GM23338 (cell line): ENCODE measurements around the gene UNC93A. TPM values are rescaled to one million over a fixed set of nuclear protein-coding genes. Genes with fewer than 3 reads are reported as not detected.

Experiments used
- ATAC-seq: fragments of 200-7000 bp; cut with Tn5 transposase; 3 replicates; pipeline ENCODE4 v1.9.1; 2020
- DNase-seq: peaks from one replicate; pipeline ENCODE4 v3.0.0-alpha.2; 2015; ENCODE audit warnings: low spot score
- H2AFZ ChIP-seq: fragments of 200-600 bp; sonication (generic); 2 replicates; pipeline ENCODE4 v1.8.0; 2016; ENCODE audit warnings: antibody characterized with exemption, mild to moderate bottlenecking, moderate library complexity
- H3F3A ChIP-seq: fragments of 200-600 bp; sonication (generic); replicated peaks from 2 replicates; pipeline ENCODE4 v1.8.0; 2017; ENCODE audit warnings: antibody characterized with exemption, mixed run types, low read depth
- H3K27ac ChIP-seq: fragments of 200-600 bp; sonication (generic); 2 replicates; pipeline ENCODE4 v1.6.1; 2016; ENCODE audit warnings: low read depth
- H3K27me3 ChIP-seq: fragments of 200-600 bp; sonication (generic); 2 replicates; pipeline ENCODE4 v1.8.0; 2016; ENCODE audit warnings: mild to moderate bottlenecking, mixed run types, moderate library complexity; ENCODE audit not compliant: insufficient read depth
- H3K36me3 ChIP-seq: fragments of 200-600 bp; sonication (generic); 2 replicates; pipeline ENCODE4 v1.8.0; 2016; ENCODE audit warnings: mild to moderate bottlenecking; ENCODE audit not compliant: insufficient read depth
- H3K4me1 ChIP-seq: fragments of 200-600 bp; sonication (generic); 2 replicates; pipeline ENCODE4 v1.8.0; 2016; ENCODE audit warnings: mild to moderate bottlenecking, moderate library complexity; ENCODE audit not compliant: insufficient read depth
- H3K4me2 ChIP-seq: fragments of 200-600 bp; sonication (generic); 2 replicates; pipeline ENCODE4 v1.7.1; 2017; ENCODE audit warnings: mixed run types
- H3K4me3 ChIP-seq: fragments of 200-600 bp; sonication (generic); 2 replicates; pipeline ENCODE4 v1.6.1; 2016; ENCODE audit warnings: mixed run types
- H3K79me2 ChIP-seq: fragments of 200-600 bp; sonication (generic); replicated peaks from 2 replicates; pipeline ENCODE4 v1.8.0; 2017; ENCODE audit warnings: mild to moderate bottlenecking; ENCODE audit not compliant: insufficient read depth
- H3K9me2 ChIP-seq: fragments of 200-600 bp; sonication (generic); 2 replicates; pipeline ENCODE4 v1.8.0; 2017; ENCODE audit not compliant: insufficient read depth
- H4K20me1 ChIP-seq: fragments of 200-600 bp; sonication (generic); replicated peaks from 2 replicates; pipeline ENCODE4 v1.8.0; 2017; ENCODE audit warnings: mild to moderate bottlenecking; ENCODE audit not compliant: insufficient read depth
- H3K27ac Mint-ChIP-seq: 2 replicates; pipeline ENCODE4 v1.8.0; 2020; ENCODE audit warnings: inconsistent platforms, mild to moderate bottlenecking, moderate library complexity, mixed read lengths
- H3K27me3 Mint-ChIP-seq: 3 replicates; pipeline ENCODE4 v1.8.0; 2022; ENCODE audit warnings: low read depth, mild to moderate bottlenecking, moderate library complexity, mixed read lengths, inconsistent platforms; ENCODE audit not compliant: insufficient read depth, poor library complexity
- H3K36me3 Mint-ChIP-seq: 3 replicates; pipeline ENCODE4 v1.8.0; 2021; ENCODE audit warnings: low read depth, mild to moderate bottlenecking, inconsistent platforms, moderate library complexity, mixed read lengths
- H3K4me1 Mint-ChIP-seq: 3 replicates; pipeline ENCODE4 v1.8.0; 2020; ENCODE audit warnings: mild to moderate bottlenecking, inconsistent platforms, mixed read lengths
- H3K4me3 Mint-ChIP-seq: 3 replicates; pipeline ENCODE4 v1.8.0; 2021; ENCODE audit warnings: moderate library complexity, mild to moderate bottlenecking, inconsistent platforms, mixed read lengths
- H3K9me3 Mint-ChIP-seq: 3 replicates; pipeline ENCODE4 v1.8.0; 2020; ENCODE audit warnings: moderate library complexity, mild to moderate bottlenecking, inconsistent platforms, mixed read lengths
- CREB1 ChIP-seq: fragments of 250-450 bp; sonication (Bioruptor Pico); IDR thresholded peaks from 2 replicates; pipeline ENCODE4 v1.5.0; 2020; ENCODE audit warnings: low read depth, mild to moderate bottlenecking, moderate library complexity
- EZH2 ChIP-seq: fragments of 200-600 bp; sonication (generic); IDR thresholded peaks from one replicate; pipeline ENCODE4 v1.8.0; 2017; ENCODE audit warnings: antibody characterized with exemption, mild to moderate bottlenecking, low read depth; ENCODE audit not compliant: unreplicated experiment
- EZH2phosphoT487 ChIP-seq: fragments of 200-600 bp; sonication (generic); IDR thresholded peaks from one replicate; pipeline ENCODE4 v1.8.1; 2018; ENCODE audit warnings: antibody characterized with exemption; ENCODE audit not compliant: unreplicated experiment
- JUNB ChIP-seq: IDR thresholded peaks from one replicate; pipeline ENCODE4 v1.6.1; 2016; ENCODE audit warnings: antibody characterized with exemption; ENCODE audit not compliant: unreplicated experiment
- NANOG ChIP-seq: IDR thresholded peaks from 2 replicates; pipeline ENCODE4 v1.6.1; 2016; ENCODE audit warnings: antibody characterized with exemption, borderline replicate concordance
- POLR2AphosphoS5 ChIP-seq: IDR thresholded peaks from 2 replicates; pipeline ENCODE4 v1.6.1; 2016; ENCODE audit warnings: antibody characterized with exemption, low read depth
- STAT1 ChIP-seq: IDR thresholded peaks from one replicate; pipeline ENCODE4 v1.6.1; 2016; ENCODE audit warnings: antibody characterized with exemption; ENCODE audit not compliant: unreplicated experiment
- ZNF114 ChIP-seq: fragments of 250-450 bp; sonication (Bioruptor Pico); IDR thresholded peaks from 2 replicates; pipeline ENCODE4 v1.5.0; 2020; ENCODE audit warnings: mild to moderate bottlenecking, moderate library complexity
- ZNF331 ChIP-seq: fragments of 250-450 bp; sonication (Bioruptor Pico); IDR thresholded peaks from 2 replicates; pipeline ENCODE4 v1.5.0; 2020; ENCODE audit warnings: low read depth, mild to moderate bottlenecking, moderate library complexity
- polyA plus RNA-seq: library from polyadenylated mRNA; unstranded; fragments of >200 nt; fragmentation: Nextera tagmentation; extraction: Ambion mirVana; gene quantifications from 2 replicates; pipeline ENCODE4 v1.2.1, GENCODE V29; 2016
- total RNA-seq: library from RNA; depleted of rRNA; stranded (reverse); fragments of >200 nt; shearing (Covaris generic); gene quantifications from 2 replicates; pipeline ENCODE4 v1.2.3, GENCODE V29; 2014
- TF ChIP-seq, protein P1 (sequence below), 2 experiments: fragments of 200-600 bp in 1 of 2; sonication (generic) in 1 of 2; conservative IDR thresholded peaks; 2 replicates each; pipeline versions ENCODE4 v1.5.1 to v1.6.1; 2016 to 2017; ENCODE audit warnings: antibody characterized with exemption in 2 of 2, low read depth in 2 of 2, mild to moderate bottlenecking in 2 of 2, moderate library complexity in 1 of 2
- TF ChIP-seq, protein P2 (sequence below): IDR thresholded peaks from 2 replicates; pipeline ENCODE4 v1.6.1; 2016; ENCODE audit warnings: antibody characterized with exemption
- TF ChIP-seq, protein P3 (sequence below): fragments of 250-450 bp; sonication (Bioruptor Pico); IDR thresholded peaks from 2 replicates; pipeline ENCODE4 v1.5.0; 2020; ENCODE audit warnings: mild to moderate bottlenecking, moderate library complexity
- TF ChIP-seq, protein P4 (sequence below): IDR thresholded peaks from one replicate; pipeline ENCODE4 v1.6.1; 2018; ENCODE audit warnings: antibody characterized with exemption; ENCODE audit not compliant: unreplicated experiment

Gene UNC93A
- total and polyA plus RNA-seq, 2 experiments from 2014 or later = 0.18 to 0.28 TPM

DNA sequence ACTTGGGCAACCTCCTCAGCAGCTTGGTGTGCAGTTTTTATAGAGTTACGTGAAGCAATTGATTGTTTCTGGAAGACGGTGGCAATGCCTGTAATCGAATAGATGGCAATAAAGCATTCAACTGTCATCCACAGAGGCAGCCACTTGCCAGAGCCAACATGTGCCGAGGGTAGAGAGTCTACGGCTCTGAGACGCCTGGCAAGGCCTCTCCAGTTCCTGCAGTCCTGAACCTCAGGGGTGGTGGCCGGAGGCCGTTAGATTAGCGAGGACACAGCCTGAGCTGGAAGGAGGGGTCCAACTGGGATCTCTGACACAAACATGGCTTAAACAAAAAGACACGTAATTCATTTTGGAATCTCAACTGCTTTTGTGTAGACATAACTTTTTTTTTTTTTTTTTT is 33.0 kb downstream of the UNC93A start (continued):
- TF ChIP-seq, protein P1, sequence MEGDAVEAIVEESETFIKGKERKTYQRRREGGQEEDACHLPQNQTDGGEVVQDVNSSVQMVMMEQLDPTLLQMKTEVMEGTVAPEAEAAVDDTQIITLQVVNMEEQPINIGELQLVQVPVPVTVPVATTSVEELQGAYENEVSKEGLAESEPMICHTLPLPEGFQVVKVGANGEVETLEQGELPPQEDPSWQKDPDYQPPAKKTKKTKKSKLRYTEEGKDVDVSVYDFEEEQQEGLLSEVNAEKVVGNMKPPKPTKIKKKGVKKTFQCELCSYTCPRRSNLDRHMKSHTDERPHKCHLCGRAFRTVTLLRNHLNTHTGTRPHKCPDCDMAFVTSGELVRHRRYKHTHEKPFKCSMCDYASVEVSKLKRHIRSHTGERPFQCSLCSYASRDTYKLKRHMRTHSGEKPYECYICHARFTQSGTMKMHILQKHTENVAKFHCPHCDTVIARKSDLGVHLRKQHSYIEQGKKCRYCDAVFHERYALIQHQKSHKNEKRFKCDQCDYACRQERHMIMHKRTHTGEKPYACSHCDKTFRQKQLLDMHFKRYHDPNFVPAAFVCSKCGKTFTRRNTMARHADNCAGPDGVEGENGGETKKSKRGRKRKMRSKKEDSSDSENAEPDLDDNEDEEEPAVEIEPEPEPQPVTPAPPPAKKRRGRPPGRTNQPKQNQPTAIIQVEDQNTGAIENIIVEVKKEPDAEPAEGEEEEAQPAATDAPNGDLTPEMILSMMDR (conservative IDR thresholded peaks at IDR 0.05; ENCODE audit: low read depth in 2 of 2) = no peak
- no peak for TF ChIP-seq POLR2AphosphoS5
- TF ChIP-seq STAT1 = no peak
- no peak for TF ChIP-seq ZNF331 (CRISPR knock-in tag)

DNA sequence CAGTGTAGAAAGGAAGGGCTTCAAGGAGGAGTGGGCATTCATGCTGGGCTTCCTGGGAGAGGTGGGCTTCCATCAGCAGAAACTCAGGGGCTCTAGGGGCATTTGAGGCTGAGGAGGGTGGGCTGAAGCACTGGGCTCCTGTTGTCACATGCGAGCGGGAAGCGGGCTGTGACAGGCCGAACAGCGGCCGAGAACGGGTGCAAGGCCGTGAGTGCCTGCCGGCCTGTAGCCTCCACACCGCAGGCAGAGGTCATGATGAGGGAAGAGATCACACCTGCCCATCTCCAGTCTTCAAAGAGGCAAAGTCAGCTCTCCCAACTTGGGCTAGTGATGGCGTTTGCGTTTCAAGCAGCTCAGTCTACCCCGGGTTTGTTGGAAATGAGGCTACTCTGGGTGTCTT is 34.7 kb downstream of the UNC93A start:
- Histone ChIP-seq H3K27me3 (no peaks in the 10 kb centered on the region), H3K27ac (no peak overlapping the region), H3K9me2 (no peaks in the 10 kb centered on the region), H4K20me1 (no peaks in the 10 kb centered on the region), H3K4me1 (no peaks in the 10 kb centered on the region), H3F3A (no peaks in the 10 kb centered on the region), H3K4me2 (no peak overlapping the region), H3K36me3 (no peaks in the 10 kb centered on the region), H3K4me3 (no peak overlapping the region), H2AFZ (no peak overlapping the region), H3K79me2 (no peaks in the 10 kb centered on the region)
- Mint-ChIP-seq H3K4me1 (peaks cover 7% of the 10 kb centered on the region; the same call in 2 of the 3 replicates), H3K4me3 (no peak overlapping the region), H3K9me3 (no peaks in the 10 kb centered on the region), H3K27ac (no peak overlapping the region), H3K36me3 (no peaks in the 10 kb centered on the region; the same call in 2 of the 3 replicates), H3K27me3 (peaks cover 7% of the 10 kb centered on the region)
- DNase-seq (no peak), ATAC-seq (no peak)
- TF ChIP-seq POLR2AphosphoS5 = no peak
- no peak for TF ChIP-seq NANOG
- TF ChIP-seq ZNF114 (CRISPR knock-in tag) = no peak
- TF ChIP-seq EZH2phosphoT487 = no peak
- TF ChIP-seq, protein P2, sequence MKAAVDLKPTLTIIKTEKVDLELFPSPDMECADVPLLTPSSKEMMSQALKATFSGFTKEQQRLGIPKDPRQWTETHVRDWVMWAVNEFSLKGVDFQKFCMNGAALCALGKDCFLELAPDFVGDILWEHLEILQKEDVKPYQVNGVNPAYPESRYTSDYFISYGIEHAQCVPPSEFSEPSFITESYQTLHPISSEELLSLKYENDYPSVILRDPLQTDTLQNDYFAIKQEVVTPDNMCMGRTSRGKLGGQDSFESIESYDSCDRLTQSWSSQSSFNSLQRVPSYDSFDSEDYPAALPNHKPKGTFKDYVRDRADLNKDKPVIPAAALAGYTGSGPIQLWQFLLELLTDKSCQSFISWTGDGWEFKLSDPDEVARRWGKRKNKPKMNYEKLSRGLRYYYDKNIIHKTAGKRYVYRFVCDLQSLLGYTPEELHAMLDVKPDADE = no peak
- TF ChIP-seq, protein P3, sequence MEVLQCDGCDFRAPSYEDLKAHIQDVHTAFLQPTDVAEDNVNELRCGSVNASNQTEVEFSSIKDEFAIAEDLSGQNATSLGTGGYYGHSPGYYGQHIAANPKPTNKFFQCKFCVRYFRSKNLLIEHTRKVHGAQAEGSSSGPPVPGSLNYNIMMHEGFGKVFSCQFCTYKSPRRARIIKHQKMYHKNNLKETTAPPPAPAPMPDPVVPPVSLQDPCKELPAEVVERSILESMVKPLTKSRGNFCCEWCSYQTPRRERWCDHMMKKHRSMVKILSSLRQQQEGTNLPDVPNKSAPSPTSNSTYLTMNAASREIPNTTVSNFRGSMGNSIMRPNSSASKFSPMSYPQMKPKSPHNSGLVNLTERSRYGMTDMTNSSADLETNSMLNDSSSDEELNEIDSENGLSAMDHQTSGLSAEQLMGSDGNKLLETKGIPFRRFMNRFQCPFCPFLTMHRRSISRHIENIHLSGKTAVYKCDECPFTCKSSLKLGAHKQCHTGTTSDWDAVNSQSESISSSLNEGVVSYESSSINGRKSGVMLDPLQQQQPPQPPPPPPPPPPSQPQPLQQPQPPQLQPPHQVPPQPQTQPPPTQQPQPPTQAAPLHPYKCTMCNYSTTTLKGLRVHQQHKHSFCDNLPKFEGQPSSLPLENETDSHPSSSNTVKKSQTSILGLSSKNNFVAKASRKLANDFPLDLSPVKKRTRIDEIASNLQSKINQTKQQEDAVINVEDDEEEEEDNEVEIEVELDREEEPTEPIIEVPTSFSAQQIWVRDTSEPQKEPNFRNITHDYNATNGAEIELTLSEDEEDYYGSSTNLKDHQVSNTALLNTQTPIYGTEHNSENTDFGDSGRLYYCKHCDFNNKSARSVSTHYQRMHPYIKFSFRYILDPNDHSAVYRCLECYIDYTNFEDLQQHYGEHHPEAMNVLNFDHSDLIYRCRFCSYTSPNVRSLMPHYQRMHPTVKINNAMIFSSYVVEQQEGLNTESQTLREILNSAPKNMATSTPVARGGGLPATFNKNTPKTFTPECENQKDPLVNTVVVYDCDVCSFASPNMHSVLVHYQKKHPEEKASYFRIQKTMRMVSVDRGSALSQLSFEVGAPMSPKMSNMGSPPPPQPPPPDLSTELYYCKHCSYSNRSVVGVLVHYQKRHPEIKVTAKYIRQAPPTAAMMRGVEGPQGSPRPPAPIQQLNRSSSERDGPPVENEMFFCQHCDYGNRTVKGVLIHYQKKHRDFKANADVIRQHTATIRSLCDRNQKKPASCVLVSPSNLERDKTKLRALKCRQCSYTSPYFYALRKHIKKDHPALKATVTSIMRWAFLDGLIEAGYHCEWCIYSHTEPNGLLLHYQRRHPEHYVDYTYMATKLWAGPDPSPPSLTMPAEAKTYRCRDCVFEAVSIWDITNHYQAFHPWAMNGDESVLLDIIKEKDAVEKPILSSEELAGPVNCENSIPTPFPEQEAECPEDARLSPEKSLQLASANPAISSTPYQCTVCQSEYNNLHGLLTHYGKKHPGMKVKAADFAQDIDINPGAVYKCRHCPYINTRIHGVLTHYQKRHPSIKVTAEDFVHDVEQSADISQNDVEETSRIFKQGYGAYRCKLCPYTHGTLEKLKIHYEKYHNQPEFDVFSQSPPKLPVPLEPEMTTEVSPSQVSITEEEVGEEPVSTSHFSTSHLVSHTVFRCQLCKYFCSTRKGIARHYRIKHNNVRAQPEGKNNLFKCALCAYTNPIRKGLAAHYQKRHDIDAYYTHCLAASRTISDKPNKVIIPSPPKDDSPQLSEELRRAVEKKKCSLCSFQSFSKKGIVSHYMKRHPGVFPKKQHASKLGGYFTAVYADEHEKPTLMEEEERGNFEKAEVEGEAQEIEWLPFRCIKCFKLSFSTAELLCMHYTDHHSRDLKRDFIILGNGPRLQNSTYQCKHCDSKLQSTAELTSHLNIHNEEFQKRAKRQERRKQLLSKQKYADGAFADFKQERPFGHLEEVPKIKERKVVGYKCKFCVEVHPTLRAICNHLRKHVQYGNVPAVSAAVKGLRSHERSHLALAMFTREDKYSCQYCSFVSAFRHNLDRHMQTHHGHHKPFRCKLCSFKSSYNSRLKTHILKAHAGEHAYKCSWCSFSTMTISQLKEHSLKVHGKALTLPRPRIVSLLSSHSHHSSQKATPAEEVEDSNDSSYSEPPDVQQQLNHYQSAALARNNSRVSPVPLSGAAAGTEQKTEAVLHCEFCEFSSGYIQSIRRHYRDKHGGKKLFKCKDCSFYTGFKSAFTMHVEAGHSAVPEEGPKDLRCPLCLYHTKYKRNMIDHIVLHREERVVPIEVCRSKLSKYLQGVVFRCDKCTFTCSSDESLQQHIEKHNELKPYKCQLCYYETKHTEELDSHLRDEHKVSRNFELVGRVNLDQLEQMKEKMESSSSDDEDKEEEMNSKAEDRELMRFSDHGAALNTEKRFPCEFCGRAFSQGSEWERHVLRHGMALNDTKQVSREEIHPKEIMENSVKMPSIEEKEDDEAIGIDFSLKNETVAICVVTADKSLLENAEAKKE (CRISPR knock-in tag) = no peak
- no peak for TF ChIP-seq EZH2
- TF ChIP-seq, protein P4, sequence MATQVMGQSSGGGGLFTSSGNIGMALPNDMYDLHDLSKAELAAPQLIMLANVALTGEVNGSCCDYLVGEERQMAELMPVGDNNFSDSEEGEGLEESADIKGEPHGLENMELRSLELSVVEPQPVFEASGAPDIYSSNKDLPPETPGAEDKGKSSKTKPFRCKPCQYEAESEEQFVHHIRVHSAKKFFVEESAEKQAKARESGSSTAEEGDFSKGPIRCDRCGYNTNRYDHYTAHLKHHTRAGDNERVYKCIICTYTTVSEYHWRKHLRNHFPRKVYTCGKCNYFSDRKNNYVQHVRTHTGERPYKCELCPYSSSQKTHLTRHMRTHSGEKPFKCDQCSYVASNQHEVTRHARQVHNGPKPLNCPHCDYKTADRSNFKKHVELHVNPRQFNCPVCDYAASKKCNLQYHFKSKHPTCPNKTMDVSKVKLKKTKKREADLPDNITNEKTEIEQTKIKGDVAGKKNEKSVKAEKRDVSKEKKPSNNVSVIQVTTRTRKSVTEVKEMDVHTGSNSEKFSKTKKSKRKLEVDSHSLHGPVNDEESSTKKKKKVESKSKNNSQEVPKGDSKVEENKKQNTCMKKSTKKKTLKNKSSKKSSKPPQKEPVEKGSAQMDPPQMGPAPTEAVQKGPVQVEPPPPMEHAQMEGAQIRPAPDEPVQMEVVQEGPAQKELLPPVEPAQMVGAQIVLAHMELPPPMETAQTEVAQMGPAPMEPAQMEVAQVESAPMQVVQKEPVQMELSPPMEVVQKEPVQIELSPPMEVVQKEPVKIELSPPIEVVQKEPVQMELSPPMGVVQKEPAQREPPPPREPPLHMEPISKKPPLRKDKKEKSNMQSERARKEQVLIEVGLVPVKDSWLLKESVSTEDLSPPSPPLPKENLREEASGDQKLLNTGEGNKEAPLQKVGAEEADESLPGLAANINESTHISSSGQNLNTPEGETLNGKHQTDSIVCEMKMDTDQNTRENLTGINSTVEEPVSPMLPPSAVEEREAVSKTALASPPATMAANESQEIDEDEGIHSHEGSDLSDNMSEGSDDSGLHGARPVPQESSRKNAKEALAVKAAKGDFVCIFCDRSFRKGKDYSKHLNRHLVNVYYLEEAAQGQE = no peak
- no peak for TF ChIP-seq JUNB
- no peak for TF ChIP-seq STAT1
- no peak for TF ChIP-seq ZNF331 (CRISPR knock-in tag)
- TF ChIP-seq CREB1 = no peak
